Epithelial cell of esophagus (primary cell): ENCODE results near the gene NUPR2.
"Not testable (repeated sequence)": the region's sequence is repeated elsewhere in the genome, so short reads cannot be mapped to it uniquely, and the experiment has no call there.

ENCODE experiments used
- DNase-seq: peaks from one replicate; pipeline ENCODE4 v3.0.0; 2010; ENCODE audit warnings: low read depth
- H3K4me3 ChIP-seq: 2 replicates; pipeline ENCODE4 v1.5.1; 2011; ENCODE audit warnings: mild to moderate bottlenecking, low read length, control low read depth
- CTCF ChIP-seq: IDR thresholded peaks from 2 replicates; pipeline ENCODE4 v1.5.1; 2011; ENCODE audit warnings: low read depth, mild to moderate bottlenecking, low read length, control low read depth, inconsistent platforms; ENCODE audit not compliant: insufficient read depth; ENCODE audit errors: missing control alignments

The NUPR2 gene

GRCh38 chr7:56115852-56116538, at the start of gene NUPR2:
NUPR2 (minus strand) TSS chr7:56116417; CDS start chr7:56116314, 103 bp downstream.
- H3K4me3 ChIP-seq: peak within 1 kb of the TSS; percentile 19
- no peak for TF ChIP-seq CTCF

GRCh38 chr7:56157238-56157790, 41.1 kb upstream of the NUPR2 start:
- no peak for TF ChIP-seq CTCF
- H3K4me3 ChIP-seq: no peak overlapping the region
- no peak for DNase-seq

More at GRCh38 chr7:56115852-56116538, at the start of gene NUPR2:
- DNase-seq: peak; percentile 31

GRCh38 chr7:56131062-56131461, 14.8 kb upstream of the NUPR2 start:
- not testable (repeated sequence) for H3K4me3 ChIP-seq, DNase-seq

GRCh38 chr7:56127241-56127975, 11.2 kb upstream of the NUPR2 start:
- no peak for DNase-seq
- TF ChIP-seq CTCF: no peak
- no peak overlapping the region for H3K4me3 ChIP-seq

- no peak for DNase-seq
- TF ChIP-seq CTCF: no peak
- no peak overlapping the region for H3K4me3 ChIP-seq
Observed at GRCh38 chr7:56125831-56126230, 9.6 kb upstream of the NUPR2 start.

GRCh38 chr7:56124981-56125380, 8.8 kb upstream of the NUPR2 start:
- TF ChIP-seq CTCF: no peak
- no peak overlapping the region for H3K4me3 ChIP-seq
- no peak for DNase-seq

- TF ChIP-seq CTCF: no peak
- DNase-seq: no peak
- H3K4me3 ChIP-seq: no peak overlapping the region
Observed at GRCh38 chr7:56121440-56121839, 5.2 kb upstream of the NUPR2 start.

- not testable (repeated sequence) for DNase-seq, H3K4me3 ChIP-seq
Observed at GRCh38 chr7:56112244-56112643, 4.0 kb downstream of the NUPR2 start.
